B cell (primary cell): Measurements from ENCODE around the gene TMEM143.

Experiments
- CTCF ChIP-seq: fragments of 200-600 bp; IDR thresholded peaks from one replicate; pipeline ENCODE4 v1.8.0; 2022; ENCODE audit warnings: antibody characterized with exemption, mild to moderate bottlenecking
- EZH2 ChIP-seq: IDR thresholded peaks from 2 replicates; pipeline ENCODE4 v1.6.1; 2012; ENCODE audit warnings: borderline replicate concordance, low read depth, mild to moderate bottlenecking, moderate library complexity, low read length; ENCODE audit not compliant: insufficient read depth, poor library complexity, severe bottlenecking

GRCh38 chr19:48398102-48398374 is 34.3 kb upstream of the TMEM143 start:
- TF ChIP-seq CTCF (no peak), EZH2 (no peak)
